HL-60/S4 treated with retinoic acid at 250 ng/mL for 4 days and 3 days (cell line): ENCODE measurements around the gene NEB.
"Not testable (repeated sequence)": the region's sequence is repeated elsewhere in the genome, so short reads cannot be mapped to it uniquely, and the experiment has no call there.

ENCODE experiments used
- in situ Hi-C: fragments of 300-500 bp; cut with MboI; formaldehyde crosslinking; loops from 2 replicates; pipeline ENCODE4 v1.7.0; 2022; ENCODE audit warnings: low sequenced_read_pairs

NEB gene

DNA sequence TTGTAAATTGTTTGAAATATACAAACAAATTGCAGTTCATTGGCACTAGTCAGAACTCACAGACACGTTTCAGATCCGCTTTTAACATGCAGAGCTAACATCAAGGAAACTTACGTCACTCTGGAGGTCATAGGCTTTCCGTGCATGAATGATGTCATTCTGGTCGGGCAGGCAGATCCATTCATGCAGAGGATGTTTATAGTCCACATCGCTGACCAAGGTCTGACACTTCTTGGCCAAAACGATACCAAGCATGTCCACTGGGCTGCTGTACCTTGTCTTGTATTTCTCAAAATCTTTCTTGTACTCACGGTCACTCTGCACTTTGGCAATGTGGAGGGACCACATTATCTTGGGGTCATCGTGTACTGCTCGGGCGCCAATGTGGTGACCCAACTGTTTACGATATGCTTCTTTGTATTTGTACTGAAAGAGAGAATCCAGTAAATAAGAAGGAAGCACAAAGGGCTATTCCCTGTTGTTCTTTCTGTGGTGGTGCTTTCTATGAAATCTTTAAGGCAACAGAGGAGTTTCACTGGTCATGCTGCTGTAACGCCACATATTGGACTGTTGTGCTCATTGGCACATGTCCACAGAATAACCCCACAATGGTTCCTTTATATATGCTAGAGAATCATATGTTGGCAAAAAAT lies 114.8 kb downstream of the NEB start:
- in situ Hi-C loops = no loop called here

DNA sequence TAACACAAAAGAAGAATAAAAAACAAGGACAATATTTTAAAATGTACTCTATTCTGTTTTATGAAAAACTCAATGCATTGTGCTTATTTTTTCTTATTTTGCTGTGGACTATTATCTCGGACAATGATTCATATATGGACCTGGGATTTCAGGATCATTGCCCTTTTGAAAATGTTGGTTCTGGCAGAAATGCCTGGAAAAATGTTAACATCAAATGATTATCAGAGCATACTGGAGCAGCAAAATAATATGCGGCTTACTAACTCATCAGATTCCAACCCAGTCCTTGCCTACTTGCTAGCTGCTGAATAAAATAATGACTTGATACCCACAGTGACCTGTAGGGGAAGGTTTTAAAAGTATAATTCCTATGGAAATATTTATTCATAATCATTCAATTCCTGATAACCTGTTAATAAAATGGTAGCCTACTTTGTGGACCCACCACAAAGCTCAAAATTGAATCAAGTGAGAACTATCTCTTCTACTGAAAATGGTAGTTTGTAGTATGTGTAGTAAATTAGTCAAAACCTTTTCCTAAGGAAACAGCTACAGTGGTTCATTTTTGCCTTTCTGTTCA lies 117.4 kb downstream of the NEB start:
- in situ Hi-C loops = no loop called here

DNA sequence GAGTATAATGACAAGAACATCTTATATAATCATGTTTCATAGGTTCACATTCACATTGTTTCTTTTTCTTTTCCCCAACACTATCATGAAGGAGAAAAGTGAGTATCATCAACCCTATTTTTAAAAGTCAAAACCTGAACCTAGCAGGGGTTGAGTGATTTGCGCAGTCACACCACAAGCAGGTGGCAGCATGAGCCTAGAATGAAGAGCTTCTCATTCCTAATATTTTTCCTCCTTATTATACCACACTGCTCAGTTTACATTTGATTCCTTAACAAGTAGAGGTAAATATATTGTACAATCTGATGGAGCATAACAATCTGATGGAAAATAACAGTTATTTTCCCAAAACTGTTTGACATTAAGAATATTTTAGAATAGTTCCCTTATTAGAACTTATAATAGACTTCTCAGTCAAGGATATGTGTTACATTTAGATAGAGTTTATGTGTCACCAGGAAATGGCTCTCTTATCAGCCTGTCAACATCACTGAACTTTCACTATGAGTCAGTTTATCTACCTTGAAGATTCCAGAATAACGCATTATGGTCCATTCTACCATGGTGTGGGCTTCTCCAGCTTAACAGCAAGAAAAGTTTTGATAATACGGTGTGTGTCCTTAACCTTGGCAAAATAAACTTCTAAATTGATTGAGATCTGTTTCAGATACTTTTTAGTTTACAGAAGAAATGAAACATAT lies 119.5 kb downstream of the NEB start:
- in situ Hi-C loops = no loop called here

DNA sequence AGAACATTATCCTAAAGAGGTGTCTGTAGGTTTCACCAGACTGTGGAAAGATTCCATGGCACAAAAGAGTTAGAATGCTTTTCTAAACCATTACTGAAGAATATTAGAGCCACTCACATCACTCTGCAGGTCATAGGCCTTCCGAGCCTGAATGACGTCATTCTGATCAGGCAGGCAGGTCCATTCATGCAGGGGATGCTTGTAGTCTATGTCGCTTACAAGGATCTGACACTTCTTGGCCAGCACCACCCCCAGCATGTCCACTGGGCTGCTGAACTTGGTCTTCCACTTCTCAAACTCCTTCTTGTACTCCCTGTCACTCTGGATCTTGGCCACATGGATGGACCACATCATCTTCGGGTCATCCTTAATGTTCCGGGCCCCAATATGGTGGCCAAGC lies 120.1 kb downstream of the NEB start:
- in situ Hi-C loops = no loop called here

DNA sequence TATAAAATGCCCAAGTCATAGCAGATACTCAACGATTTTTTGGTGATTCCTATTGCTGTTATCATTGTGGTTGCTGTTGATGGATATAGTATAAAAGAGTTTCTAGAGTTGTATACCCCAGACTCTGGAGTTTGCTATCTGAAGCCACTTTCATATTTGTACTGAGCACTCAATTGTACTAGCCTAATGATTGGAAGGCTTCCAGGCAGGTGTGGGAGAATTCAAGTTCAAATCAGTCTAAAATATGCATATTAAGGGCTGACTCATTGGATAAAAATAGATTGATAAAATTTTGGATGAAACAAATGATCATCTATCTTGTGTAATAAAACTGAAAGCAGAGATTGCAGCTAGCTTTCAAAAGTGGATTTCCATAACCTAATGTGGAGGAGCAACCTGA lies 122.9 kb downstream of the NEB start:
- in situ Hi-C loops = no loop called here

DNA sequence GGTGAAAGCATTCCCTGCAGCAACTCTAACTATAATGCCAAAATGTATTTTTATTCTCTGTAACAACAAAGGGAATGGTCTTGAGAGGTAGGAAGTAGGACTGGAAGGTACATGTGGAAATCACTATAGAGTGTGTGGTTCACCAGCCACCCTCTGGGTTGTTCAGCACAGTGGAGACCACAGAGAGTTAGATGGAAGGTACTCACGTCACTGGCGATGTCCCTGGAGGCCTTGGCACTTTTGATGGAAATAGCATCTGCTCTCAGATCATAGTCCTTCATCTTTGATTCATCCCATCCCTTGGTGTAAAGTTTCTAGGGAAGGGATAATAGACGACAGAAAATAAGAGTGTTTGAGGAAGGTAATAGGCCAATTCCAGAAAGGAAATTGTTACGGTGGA lies 124.0 kb downstream of the NEB start:
- in situ Hi-C loops = no loop called here

DNA sequence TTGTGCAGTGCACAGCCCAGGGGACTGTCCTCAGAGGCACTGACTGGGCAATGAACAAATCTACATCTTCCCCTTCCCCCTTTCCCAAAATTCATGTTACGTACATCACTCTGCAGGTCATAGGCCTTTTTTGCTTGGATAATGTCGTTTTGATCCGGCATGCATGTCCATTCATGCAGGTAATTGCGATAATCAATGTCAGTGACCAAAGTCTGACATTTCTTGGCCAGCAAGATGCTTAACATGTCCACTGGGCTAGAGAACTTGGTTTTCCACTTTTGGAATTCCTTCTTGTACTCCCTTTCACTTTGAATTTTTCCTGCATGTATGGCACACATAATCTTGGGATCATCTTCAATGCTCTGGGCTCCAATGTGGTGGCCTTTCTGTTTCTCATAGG lies 124.6 kb downstream of the NEB start:
- in situ Hi-C loops = no loop called here

DNA sequence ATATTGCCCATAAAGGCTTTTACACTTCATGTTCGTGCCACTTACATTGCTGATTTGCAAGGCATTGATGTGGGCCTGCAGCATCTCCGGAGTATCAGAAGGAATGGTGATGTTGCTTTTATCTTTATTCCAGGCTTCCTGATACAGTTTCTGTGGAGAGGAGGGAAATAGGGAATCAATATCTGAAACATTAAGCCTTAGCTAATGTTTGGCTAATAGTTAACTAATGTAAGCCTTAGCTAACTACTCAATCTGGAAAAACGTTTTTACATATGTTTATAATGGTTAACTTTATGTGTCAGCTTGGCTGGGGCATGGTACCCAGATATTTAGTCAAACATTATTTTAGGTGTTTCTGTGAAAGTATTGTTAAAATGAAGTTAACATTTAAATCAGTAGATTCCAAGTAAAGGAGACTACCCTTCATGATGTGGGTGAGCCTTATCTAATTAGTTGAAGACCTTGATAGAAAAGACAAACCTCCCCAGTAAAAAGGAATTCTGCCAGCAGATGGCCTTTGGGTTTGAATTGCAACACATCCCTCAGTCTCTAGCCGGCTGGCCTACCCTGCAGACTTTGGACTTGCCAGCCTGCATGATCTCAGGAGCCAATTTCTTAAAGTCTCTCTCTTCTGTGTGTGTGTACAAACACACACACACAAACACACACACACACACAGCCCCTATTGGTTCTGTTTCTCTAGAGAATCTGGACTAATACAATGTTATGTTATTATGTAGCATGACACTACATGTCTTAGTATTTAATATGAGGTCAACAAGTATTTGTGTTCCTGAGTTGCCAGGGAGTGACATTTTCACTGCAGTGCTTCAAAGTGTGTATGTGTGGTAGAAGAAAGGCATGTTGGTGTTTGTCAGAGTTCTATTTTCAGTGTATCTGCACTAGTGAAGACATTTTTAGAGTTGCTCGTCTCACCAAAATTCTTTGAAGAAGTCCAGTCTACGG lies 126.5 kb downstream of the NEB start:
- in situ Hi-C loops = not testable (repeated sequence)

DNA sequence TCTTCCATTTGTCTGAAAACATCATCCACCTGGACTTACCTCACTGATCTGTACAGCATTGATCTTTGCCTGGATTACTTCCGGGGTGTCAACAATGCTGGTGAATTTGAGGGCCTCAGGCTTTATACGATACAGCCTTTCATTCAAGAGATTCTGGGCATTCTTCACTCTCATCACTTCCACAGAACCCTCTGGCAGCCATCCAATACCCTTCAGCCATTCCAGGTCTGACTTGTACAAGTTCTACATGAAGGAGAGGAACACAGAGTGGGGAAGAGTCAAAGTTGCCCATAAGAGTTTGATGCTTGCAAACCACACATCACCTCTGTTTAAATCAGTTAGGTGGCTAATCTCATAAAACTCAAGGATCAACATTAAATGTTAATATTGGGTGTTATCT lies 130.7 kb downstream of the NEB start:
- in situ Hi-C loops = not testable (repeated sequence)

DNA sequence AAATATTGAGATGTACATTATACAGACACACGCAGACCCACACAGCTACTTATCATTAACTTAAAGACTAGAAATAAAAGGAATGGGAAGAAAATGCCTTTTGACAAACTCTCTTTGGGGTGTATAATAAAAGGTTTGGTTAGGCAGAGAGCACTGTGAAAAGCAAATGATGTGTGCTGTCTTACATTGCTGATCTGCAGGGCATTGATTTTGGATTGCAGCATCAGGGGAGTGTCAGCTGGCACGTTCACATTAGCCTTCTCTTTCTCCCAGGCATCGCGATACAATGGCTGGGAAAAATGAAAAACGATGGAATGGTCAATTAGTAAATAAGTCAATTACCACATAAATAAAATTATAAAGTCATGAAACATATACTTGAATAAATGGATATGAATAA lies 131.9 kb downstream of the NEB start:
- in situ Hi-C loops = not testable (repeated sequence)

DNA sequence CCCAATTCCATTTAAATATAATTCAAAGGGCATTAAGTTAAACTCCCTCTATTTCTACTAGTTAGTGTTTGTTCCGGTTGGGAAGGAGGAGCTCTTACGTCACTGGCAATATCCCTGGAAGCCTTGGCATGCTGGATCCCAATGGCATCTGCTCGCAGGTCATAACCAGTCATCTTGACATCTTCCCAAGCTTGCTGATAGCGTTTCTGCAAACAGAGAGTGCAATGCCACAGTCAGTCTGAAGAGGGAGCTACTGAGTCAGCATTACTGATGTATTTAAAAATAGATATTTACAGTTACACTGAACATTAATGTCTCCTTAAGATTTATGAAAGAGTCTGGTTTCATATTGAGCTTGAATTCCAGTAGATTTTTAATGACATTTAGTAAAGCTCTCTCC lies 132.5 kb downstream of the NEB start:
- in situ Hi-C loops = not testable (repeated sequence)

DNA sequence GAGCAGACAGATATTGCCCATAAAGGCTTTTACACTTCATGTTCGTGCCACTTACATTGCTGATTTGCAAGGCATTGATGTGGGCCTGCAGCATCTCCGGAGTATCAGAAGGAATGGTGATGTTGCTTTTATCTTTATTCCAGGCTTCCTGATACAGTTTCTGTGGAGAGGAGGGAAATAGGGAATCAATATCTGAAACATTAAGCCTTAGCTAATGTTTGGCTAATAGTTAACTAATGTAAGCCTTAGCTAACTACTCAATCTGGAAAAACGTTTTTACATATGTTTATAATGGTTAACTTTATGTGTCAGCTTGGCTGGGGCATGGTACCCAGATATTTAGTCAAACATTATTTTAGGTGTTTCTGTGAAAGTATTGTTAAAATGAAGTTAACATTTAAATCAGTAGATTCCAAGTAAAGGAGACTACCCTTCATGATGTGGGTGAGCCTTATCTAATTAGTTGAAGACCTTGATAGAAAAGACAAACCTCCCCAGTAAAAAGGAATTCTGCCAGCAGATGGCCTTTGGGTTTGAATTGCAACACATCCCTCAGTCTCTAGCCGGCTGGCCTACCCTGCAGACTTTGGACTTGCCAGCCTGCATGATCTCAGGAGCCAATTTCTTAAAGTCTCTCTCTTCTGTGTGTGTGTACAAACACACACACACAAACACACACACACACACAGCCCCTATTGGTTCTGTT lies 137.2 kb downstream of the NEB start:
- in situ Hi-C loops = not testable (repeated sequence)

DNA sequence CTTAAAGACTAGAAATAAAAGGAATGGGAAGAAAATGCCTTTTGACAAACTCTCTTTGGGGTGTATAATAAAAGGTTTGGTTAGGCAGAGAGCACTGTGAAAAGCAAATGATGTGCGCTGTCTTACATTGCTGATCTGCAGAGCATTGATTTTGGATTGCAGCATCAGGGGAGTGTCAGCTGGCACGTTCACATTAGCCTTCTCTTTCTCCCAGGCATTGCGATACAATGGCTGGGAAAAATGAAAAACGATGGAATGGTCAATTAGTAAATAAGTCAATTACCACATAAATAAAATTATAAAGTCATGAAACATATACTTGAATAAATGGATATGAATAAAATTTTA lies 142.4 kb downstream of the NEB start:
- in situ Hi-C loops = not testable (repeated sequence)

DNA sequence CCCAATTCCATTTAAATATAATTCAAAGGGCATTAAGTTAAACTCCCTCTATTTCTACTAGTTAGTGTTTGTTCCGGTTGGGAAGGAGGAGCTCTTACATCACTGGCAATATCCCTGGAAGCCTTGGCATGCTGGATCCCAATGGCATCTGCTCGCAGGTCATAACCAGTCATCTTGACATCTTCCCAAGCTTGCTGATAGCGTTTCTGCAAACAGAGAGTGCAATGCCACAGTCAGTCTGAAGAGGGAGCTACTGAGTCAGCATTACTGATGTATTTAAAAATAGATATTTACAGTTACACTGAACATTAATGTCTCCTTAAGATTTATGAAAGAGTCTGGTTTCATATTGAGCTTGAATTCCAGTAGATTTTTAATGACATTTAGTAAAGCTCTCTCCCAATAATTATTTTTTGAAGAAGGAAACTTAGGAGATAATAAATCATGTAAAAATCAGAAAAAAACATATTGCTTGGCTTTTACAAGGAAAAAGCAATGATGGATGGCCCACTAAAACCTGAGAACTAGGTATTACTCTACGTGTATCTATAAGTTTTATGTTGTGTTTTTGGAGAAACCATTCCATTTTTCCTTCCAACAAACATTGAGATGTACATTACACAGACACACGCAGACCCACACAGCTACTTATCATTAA lies 142.9 kb downstream of the NEB start:
- in situ Hi-C loops = not testable (repeated sequence)

DNA sequence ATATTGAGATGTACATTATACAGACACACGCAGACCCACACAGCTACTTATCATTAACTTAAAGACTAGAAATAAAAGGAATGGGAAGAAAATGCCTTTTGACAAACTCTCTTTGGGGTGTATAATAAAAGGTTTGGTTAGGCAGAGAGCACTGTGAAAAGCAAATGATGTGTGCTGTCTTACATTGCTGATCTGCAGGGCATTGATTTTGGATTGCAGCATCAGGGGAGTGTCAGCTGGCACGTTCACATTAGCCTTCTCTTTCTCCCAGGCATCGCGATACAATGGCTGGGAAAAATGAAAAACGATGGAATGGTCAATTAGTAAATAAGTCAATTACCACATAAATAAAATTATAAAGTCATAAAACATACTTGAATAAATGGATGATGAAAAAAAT lies 153.0 kb downstream of the NEB start:
- in situ Hi-C loops = not testable (repeated sequence)

DNA sequence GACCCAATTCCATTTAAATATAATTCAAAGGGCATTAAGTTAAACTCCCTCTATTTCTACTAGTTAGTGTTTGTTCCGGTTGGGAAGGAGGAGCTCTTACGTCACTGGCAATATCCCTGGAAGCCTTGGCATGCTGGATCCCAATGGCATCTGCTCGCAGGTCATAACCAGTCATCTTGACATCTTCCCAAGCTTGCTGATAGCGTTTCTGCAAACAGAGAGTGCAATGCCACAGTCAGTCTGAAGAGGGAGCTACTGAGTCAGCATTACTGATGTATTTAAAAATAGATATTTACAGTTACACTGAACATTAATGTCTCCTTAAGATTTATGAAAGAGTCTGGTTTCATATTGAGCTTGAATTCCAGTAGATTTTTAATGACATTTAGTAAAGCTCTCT lies 153.6 kb downstream of the NEB start:
- in situ Hi-C loops = not testable (repeated sequence)

DNA sequence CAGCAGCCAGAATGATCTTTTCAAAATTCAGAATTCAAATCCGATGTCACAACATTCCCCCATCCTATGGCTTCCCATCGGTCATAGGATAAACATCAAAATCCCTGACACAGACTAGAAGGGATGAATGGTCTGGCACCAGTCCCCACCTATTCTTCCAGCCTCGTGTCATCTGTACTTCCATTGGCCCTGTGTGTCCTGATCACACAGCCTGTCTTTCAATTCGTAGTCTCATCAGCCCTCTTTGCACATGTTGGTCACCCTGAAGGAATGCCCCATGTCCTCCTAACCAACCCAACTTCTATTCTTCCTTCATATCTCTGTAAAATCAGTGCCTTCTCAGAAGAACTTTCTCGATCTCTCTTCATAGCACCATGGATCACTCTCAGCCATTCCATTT lies 157.2 kb downstream of the NEB start:
- in situ Hi-C loops = no loop called here

DNA sequence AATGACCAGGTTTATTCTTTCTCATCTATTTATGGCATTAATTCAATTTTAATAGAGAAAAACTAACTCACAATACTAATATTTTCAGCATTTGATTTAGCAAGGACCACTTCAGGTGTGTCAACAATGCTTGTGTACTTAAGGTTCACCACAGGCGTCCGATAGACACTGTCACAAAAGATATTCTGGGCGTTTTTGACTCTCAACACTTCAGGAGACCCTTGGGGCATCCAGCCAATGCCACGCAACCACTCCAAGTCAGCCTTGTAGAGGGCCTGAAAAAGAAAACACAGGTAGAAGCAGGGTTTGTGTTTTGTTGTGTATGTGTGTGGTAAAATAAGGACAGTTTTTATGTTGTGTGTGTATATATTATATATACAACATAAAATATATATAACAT lies 158.2 kb downstream of the NEB start:
- in situ Hi-C loops = no loop called here

DNA sequence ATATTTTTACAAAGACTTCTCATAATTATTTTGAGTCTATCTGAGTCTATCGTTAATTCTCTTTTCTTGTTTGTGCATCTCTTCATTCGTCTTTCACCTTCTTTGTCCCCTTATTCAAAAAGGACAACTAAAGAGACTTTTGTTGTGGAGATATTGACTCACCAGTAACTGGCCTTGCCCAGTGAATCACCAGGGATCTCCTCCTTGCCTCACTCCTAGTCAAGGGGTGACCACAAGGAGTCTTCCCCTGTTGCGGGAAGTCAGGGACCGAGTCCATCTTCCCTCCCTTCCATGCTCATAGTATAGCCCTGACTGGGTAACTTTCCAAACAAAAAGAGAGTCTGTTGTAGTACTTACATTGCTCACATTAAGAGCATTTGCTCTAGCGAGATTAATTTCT lies 158.9 kb downstream of the NEB start:
- in situ Hi-C loops = no loop called here

DNA sequence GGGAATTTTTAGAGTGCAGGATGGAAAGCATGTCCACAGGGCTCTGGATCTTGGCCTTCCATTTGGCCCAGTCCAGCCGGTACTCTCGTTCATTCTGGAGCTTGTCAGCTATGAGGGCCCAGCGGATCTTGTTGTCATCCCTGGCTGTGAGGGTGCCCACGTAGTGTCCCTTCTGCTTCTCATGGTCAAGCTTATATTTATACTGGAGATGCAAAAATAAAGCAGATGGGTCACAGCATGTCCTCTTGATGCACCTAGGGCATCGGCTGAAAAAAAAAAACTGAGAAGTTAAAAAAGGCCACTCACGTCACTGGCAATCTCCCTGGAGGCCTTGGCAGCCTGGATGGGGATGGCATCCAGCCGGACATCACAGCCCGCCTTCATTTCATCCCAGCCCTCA lies 164.1 kb downstream of the NEB start:
- in situ Hi-C loops = no loop called here
